Liver (tissue), 3 donors: ENCODE data around the gene EML4.

Source experiments
- CTCF ChIP-seq: fragments of 150-350 bp; IDR thresholded peaks from 2 replicates; pipeline ENCODE4 v1.5.1; 2017; ENCODE audit warnings: improper control_type of control experiment, low read depth, low read length; ENCODE audit not compliant: missing input control
- FOXA1 ChIP-seq: IDR thresholded peaks from 2 replicates; pipeline ENCODE4 v1.6.1; 2016; ENCODE audit warnings: antibody characterized with exemption
- GABPA ChIP-seq, 2 donors: IDR thresholded peaks in 1 of 2; conservative IDR thresholded peaks in 1 of 2; 2 replicates each; pipeline ENCODE4 v1.6.1; 2016; ENCODE audit warnings: antibody characterized with exemption in 2 of 2, mild to moderate bottlenecking in 1 of 2, moderate library complexity in 1 of 2
- donor health status: healthy.
- donor health status: healthy.

- TF ChIP-seq CTCF, result no peak
- TF ChIP-seq GABPA (IDR thresholded peaks at IDR 0.05 in 1 of 2, conservative IDR thresholded peaks at IDR 0.05 in 1 of 2), result no peak
- TF ChIP-seq FOXA1, result no peak
Observed at GRCh38 chr2:42290005-42290404, 120.9 kb downstream of the EML4 start.
